HEK293 (cell line): ENCODE data around the gene GGA1.

Source experiments
- CTCF ChIA-PET: fragments of 350-600 bp; formaldehyde crosslinking; extraction: SDS; loops from one replicate; lab custom pipeline; 2021; ENCODE audit warnings: antibody characterized with exemption; lab: Yijun Ruan, JAX
- POLR2A ChIA-PET: fragments of 300-600 bp; formaldehyde crosslinking; extraction: SDS; loops from one replicate; lab custom pipeline; 2020; ENCODE audit warnings: antibody characterized with exemption, inconsistent platforms; lab: Yijun Ruan, JAX
- H3K27ac ChIP-seq: fragments of 200-500 bp; sonication (Bioruptor generic); 2 replicates; pipeline ENCODE4 v1.5.1; 2014; ENCODE audit warnings: low read depth, low read length, control low read depth, inconsistent platforms; ENCODE audit errors: extremely low read depth
- H3K36me3 ChIP-seq, 2 experiments: fragments of 200-500 bp in 1 of 2; sonication (Bioruptor generic) in 1 of 2; 1 replicate in 1 of 2; 2 replicates in 1 of 2; pipeline ENCODE4 v1.5.1; 2014 to 2017; ENCODE audit warnings: inconsistent platforms in 2 of 2, low read length in 2 of 2; ENCODE audit not compliant: control insufficient read depth in 2 of 2, insufficient read depth in 1 of 2
- H3K4me1 ChIP-seq: fragments of 200-500 bp; sonication (Bioruptor generic); 2 replicates; pipeline ENCODE4 v1.5.1; 2014; ENCODE audit warnings: mild to moderate bottlenecking, low read length, inconsistent platforms; ENCODE audit not compliant: control insufficient read depth, insufficient read depth
- H3K4me3 ChIP-seq: 2 replicates; pipeline ENCODE4 v1.5.1; 2011; ENCODE audit warnings: low read depth, mild to moderate bottlenecking, control low read depth, low read length, moderate library complexity
- H3K9me3 ChIP-seq: fragments of 200-500 bp; sonication (Bioruptor generic); 2 replicates; pipeline ENCODE4 v1.5.1; 2014; ENCODE audit warnings: low read depth, low read length, inconsistent platforms; ENCODE audit not compliant: control insufficient read depth, insufficient read depth
- BCL11B ChIP-seq: fragments of 450-650 bp; formaldehyde crosslinking; IDR thresholded peaks from 2 replicates; pipeline ENCODE4 v1.5.1; 2016; ENCODE audit warnings: low read depth, missing biosample characterization, missing genetic modification characterization
- GFI1B ChIP-seq: fragments of 450-650 bp; formaldehyde crosslinking; IDR thresholded peaks from 2 replicates; pipeline ENCODE4 v1.5.1; 2016; ENCODE audit warnings: missing biosample characterization, missing genetic modification characterization
- SETDB1 ChIP-seq: IDR thresholded peaks from one replicate; pipeline ENCODE4 v1.6.1; 2017; ENCODE audit warnings: mild to moderate bottlenecking, low read length, moderate library complexity, mixed read lengths; ENCODE audit not compliant: insufficient read length
- ZNF169 ChIP-seq: fragments of 450-650 bp; formaldehyde crosslinking; IDR thresholded peaks from 2 replicates; pipeline ENCODE4 v1.5.1; 2016; ENCODE audit warnings: missing biosample characterization, missing genetic modification characterization
- ZNF416 ChIP-seq: fragments of 450-650 bp; formaldehyde crosslinking; IDR thresholded peaks from 2 replicates; pipeline ENCODE4 v1.5.1; 2016; ENCODE audit warnings: missing biosample characterization, missing genetic modification characterization
- ZNF501 ChIP-seq: fragments of 450-650 bp; formaldehyde crosslinking; IDR thresholded peaks from 2 replicates; pipeline ENCODE4 v1.5.1; 2016; ENCODE audit warnings: missing biosample characterization, missing genetic modification characterization
- ZNF530 ChIP-seq: fragments of 450-650 bp; formaldehyde crosslinking; IDR thresholded peaks from 2 replicates; pipeline ENCODE4 v1.5.1; 2016; ENCODE audit warnings: low read depth, missing biosample characterization, missing genetic modification characterization
- ZNF544 ChIP-seq: fragments of 450-650 bp; formaldehyde crosslinking; IDR thresholded peaks from 2 replicates; pipeline ENCODE4 v1.5.0; 2017; ENCODE audit warnings: missing biosample characterization, missing genetic modification characterization
- ZNF629 ChIP-seq: fragments of 450-650 bp; formaldehyde crosslinking; IDR thresholded peaks from 2 replicates; pipeline ENCODE4 v1.5.1; 2017; ENCODE audit warnings: missing biosample characterization, missing genetic modification characterization
- ZNF654 ChIP-seq: fragments of 450-650 bp; formaldehyde crosslinking; IDR thresholded peaks from 2 replicates; pipeline ENCODE4 v1.5.1; 2016; ENCODE audit warnings: low read depth, missing biosample characterization, missing genetic modification characterization
- TF ChIP-seq, protein P1 (sequence below): fragments of 450-650 bp; formaldehyde crosslinking; IDR thresholded peaks from 2 replicates; pipeline ENCODE4 v1.5.1; 2016; ENCODE audit warnings: missing biosample characterization, missing genetic modification characterization
- TF ChIP-seq, protein P2 (sequence below): fragments of 450-650 bp; formaldehyde crosslinking; IDR thresholded peaks from 2 replicates; pipeline ENCODE4 v1.5.1; 2016; ENCODE audit warnings: missing biosample characterization, missing genetic modification characterization
- TF ChIP-seq, protein P3 (sequence below): fragments of 450-650 bp; IDR thresholded peaks from 2 replicates; pipeline ENCODE4 v1.5.1; 2018; ENCODE audit warnings: missing biosample characterization, mild to moderate bottlenecking, missing genetic modification characterization
- TF ChIP-seq, protein P4 (sequence below): fragments of 450-650 bp; formaldehyde crosslinking; IDR thresholded peaks from 2 replicates; pipeline ENCODE4 v1.5.1; 2016; ENCODE audit warnings: missing biosample characterization, missing genetic modification characterization, low read depth
- TF ChIP-seq, protein P5 (sequence below): fragments of 450-650 bp; formaldehyde crosslinking; IDR thresholded peaks from 2 replicates; pipeline ENCODE4 v1.5.1; 2016; ENCODE audit warnings: missing biosample characterization, missing genetic modification characterization
- TF ChIP-seq, protein P6 (sequence below): fragments of 450-650 bp; formaldehyde crosslinking; conservative IDR thresholded peaks from 2 replicates; pipeline ENCODE4 v1.5.1; 2016; ENCODE audit warnings: low read depth, missing biosample characterization, missing genetic modification characterization
- TF ChIP-seq, protein P7 (sequence below): sonication (generic); formaldehyde crosslinking; IDR thresholded peaks from 2 replicates; pipeline ENCODE4 v1.8.1; 2022; ENCODE audit warnings: mild to moderate bottlenecking, moderate library complexity, missing genetic modification reagents
- TF ChIP-seq, protein P8 (sequence below): fragments of 450-650 bp; formaldehyde crosslinking; IDR thresholded peaks from 2 replicates; pipeline ENCODE4 v1.5.1; 2017; ENCODE audit warnings: missing biosample characterization, missing genetic modification characterization

The GGA1 gene

DNA sequence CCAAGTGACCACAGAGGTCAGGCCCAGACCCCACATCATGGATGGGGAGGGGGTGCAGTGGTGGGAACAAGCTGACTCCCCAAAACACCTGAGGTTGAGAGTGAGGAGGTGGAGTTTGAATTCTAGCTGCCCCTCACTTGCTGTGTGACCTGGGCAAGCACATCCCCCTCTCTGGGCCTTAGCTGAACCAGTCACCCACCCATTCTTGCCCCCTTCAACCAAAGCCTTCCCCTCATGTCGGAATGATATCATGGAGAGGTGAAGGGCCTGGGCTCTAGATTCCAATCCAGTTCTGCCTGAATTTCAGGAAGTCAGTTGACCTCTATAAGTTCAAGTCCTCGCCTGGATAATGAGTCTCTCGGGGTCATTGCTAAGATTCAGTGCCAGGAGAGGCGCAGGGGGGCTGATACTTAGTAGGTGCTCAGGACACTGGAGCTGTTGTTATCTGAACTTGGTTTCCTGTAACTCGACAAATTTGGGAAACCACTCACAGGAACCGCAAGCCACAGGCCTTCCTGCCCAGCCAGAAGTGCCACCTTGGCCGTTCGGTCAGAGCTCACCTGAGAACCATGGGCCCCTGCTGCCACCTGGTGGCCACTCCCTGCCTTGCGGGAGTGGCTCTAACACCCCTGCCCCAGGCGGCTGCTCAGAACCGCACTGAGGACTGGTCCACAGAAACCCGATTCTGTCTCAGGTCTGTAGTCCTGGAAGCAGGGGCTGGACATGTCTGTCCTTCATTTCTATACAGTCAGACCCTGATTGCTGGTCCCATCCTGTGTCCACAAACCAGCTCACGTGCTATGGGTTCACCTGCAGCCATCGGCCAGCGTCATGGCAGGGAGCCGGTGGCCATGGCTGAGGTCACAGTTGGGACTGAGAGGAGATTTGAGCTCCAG lies 41.5 kb upstream of the GGA1 start:
- H3K27ac ChIP-seq = no peak overlapping the region
- no peaks in the 10 kb centered on the region for H3K9me3 ChIP-seq
- no peak overlapping the region for H3K4me3 ChIP-seq
- ChIA-PET CTCF (interaction anchor here (0.5 to 10.7 kb wide), 34 partner anchors 10 to 777 kb away, joined by 3 to 608 read pairs (median 6); partner anchors contain the start of genes LGALS2 and MFNG), POLR2A (interaction anchor here (0.5 to 2.5 kb wide), 10 partner anchors 11 to 76 kb away, joined by 3 to 11 read pairs (median 5); partner anchors contain the start of gene GGA1)
- H3K4me1 ChIP-seq = peaks cover 17% of the 10 kb centered on the region
- peaks cover 0 to 40% of the 10 kb centered on the region in 2 experiments; a peak in 2 of 3 replicates for H3K36me3 ChIP-seq
- no peak for TF ChIP-seq GFI1B (tag by site-specific recombination)
- TF ChIP-seq, protein P1, sequence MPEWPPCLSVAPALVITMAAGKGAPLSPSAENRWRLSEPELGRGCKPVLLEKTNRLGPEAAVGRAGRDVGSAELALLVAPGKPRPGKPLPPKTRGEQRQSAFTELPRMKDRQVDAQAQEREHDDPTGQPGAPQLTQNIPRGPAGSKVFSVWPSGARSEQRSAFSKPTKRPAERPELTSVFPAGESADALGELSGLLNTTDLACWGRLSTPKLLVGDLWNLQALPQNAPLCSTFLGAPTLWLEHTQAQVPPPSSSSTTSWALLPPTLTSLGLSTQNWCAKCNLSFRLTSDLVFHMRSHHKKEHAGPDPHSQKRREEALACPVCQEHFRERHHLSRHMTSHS (tag by site-specific recombination) = no peak
- TF ChIP-seq ZNF169 (tag by site-specific recombination) = no peak
- TF ChIP-seq, protein P2, sequence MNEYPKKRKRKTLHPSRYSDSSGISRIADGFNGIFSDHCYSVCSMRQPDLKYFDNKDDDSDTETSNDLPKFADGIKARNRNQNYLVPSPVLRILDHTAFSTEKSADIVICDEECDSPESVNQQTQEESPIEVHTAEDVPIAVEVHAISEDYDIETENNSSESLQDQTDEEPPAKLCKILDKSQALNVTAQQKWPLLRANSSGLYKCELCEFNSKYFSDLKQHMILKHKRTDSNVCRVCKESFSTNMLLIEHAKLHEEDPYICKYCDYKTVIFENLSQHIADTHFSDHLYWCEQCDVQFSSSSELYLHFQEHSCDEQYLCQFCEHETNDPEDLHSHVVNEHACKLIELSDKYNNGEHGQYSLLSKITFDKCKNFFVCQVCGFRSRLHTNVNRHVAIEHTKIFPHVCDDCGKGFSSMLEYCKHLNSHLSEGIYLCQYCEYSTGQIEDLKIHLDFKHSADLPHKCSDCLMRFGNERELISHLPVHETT (tag by site-specific recombination) = no peak
- TF ChIP-seq, protein P3, sequence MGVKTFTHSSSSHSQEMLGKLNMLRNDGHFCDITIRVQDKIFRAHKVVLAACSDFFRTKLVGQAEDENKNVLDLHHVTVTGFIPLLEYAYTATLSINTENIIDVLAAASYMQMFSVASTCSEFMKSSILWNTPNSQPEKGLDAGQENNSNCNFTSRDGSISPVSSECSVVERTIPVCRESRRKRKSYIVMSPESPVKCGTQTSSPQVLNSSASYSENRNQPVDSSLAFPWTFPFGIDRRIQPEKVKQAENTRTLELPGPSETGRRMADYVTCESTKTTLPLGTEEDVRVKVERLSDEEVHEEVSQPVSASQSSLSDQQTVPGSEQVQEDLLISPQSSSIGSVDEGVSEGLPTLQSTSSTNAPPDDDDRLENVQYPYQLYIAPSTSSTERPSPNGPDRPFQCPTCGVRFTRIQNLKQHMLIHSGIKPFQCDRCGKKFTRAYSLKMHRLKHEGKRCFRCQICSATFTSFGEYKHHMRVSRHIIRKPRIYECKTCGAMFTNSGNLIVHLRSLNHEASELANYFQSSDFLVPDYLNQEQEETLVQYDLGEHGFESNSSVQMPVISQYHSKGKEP (tag by site-specific recombination) = no peak
- TF ChIP-seq, protein P4, sequence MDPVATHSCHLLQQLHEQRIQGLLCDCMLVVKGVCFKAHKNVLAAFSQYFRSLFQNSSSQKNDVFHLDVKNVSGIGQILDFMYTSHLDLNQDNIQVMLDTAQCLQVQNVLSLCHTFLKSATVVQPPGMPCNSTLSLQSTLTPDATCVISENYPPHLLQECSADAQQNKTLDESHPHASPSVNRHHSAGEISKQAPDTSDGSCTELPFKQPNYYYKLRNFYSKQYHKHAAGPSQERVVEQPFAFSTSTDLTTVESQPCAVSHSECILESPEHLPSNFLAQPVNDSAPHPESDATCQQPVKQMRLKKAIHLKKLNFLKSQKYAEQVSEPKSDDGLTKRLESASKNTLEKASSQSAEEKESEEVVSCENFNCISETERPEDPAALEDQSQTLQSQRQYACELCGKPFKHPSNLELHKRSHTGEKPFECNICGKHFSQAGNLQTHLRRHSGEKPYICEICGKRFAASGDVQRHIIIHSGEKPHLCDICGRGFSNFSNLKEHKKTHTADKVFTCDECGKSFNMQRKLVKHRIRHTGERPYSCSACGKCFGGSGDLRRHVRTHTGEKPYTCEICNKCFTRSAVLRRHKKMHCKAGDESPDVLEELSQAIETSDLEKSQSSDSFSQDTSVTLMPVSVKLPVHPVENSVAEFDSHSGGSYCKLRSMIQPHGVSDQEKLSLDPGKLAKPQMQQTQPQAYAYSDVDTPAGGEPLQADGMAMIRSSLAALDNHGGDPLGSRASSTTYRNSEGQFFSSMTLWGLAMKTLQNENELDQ = no peak
- no peak for TF ChIP-seq BCL11B (tag by site-specific recombination)
- TF ChIP-seq SETDB1 = no peak
- TF ChIP-seq, protein P5, sequence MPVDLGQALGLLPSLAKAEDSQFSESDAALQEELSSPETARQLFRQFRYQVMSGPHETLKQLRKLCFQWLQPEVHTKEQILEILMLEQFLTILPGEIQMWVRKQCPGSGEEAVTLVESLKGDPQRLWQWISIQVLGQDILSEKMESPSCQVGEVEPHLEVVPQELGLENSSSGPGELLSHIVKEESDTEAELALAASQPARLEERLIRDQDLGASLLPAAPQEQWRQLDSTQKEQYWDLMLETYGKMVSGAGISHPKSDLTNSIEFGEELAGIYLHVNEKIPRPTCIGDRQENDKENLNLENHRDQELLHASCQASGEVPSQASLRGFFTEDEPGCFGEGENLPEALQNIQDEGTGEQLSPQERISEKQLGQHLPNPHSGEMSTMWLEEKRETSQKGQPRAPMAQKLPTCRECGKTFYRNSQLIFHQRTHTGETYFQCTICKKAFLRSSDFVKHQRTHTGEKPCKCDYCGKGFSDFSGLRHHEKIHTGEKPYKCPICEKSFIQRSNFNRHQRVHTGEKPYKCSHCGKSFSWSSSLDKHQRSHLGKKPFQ (tag by site-specific recombination) = no peak
- TF ChIP-seq ZNF530 (tag by site-specific recombination) = no peak
- no peak for TF ChIP-seq ZNF416 (tag by site-specific recombination)
- TF ChIP-seq ZNF654 = peak; percentile 65
- no peak for TF ChIP-seq ZNF544
- TF ChIP-seq, protein P6, sequence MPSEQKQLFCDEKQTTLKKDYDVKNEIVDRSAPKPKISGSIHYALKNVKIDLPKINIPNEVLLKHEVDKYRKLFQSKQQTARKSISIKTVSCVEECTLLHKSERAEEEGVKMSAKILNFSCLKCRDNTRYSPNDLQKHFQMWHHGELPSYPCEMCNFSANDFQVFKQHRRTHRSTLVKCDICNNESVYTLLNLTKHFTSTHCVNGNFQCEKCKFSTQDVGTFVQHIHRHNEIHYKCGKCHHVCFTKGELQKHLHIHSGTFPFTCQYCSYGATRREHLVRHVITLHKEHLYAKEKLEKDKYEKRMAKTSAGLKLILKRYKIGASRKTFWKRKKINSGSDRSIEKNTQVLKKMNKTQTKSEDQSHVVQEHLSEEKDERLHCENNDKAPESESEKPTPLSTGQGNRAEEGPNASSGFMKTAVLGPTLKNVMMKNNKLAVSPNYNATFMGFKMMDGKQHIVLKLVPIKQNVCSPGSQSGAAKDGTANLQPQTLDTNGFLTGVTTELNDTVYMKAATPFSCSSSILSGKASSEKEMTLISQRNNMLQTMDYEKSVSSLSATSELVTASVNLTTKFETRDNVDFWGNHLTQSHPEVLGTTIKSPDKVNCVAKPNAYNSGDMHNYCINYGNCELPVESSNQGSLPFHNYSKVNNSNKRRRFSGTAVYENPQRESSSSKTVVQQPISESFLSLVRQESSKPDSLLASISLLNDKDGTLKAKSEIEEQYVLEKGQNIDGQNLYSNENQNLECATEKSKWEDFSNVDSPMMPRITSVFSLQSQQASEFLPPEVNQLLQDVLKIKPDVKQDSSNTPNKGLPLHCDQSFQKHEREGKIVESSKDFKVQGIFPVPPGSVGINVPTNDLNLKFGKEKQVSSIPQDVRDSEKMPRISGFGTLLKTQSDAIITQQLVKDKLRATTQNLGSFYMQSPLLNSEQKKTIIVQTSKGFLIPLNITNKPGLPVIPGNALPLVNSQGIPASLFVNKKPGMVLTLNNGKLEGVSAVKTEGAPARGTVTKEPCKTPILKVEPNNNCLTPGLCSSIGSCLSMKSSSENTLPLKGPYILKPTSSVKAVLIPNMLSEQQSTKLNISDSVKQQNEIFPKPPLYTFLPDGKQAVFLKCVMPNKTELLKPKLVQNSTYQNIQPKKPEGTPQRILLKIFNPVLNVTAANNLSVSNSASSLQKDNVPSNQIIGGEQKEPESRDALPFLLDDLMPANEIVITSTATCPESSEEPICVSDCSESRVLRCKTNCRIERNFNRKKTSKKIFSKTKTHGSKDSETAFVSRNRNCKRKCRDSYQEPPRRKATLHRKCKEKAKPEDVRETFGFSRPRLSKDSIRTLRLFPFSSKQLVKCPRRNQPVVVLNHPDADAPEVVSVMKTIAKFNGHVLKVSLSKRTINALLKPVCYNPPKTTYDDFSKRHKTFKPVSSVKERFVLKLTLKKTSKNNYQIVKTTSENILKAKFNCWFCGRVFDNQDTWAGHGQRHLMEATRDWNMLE (tag by site-specific recombination) = no peak
- TF ChIP-seq, protein P7, sequence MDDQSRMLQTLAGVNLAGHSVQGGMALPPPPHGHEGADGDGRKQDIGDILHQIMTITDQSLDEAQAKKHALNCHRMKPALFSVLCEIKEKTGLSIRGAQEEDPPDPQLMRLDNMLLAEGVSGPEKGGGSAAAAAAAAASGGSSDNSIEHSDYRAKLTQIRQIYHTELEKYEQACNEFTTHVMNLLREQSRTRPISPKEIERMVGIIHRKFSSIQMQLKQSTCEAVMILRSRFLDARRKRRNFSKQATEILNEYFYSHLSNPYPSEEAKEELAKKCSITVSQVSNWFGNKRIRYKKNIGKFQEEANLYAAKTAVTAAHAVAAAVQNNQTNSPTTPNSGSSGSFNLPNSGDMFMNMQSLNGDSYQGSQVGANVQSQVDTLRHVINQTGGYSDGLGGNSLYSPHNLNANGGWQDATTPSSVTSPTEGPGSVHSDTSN = no peak
- no peak for TF ChIP-seq ZNF629 (tag by site-specific recombination)
- TF ChIP-seq, protein P8, sequence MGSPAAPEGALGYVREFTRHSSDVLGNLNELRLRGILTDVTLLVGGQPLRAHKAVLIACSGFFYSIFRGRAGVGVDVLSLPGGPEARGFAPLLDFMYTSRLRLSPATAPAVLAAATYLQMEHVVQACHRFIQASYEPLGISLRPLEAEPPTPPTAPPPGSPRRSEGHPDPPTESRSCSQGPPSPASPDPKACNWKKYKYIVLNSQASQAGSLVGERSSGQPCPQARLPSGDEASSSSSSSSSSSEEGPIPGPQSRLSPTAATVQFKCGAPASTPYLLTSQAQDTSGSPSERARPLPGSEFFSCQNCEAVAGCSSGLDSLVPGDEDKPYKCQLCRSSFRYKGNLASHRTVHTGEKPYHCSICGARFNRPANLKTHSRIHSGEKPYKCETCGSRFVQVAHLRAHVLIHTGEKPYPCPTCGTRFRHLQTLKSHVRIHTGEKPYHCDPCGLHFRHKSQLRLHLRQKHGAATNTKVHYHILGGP (tag by site-specific recombination) = no peak
- no peak for TF ChIP-seq ZNF501 (tag by site-specific recombination)
